ENCODE measurements around the gene CCDC152. TPM values are rescaled to one million over a fixed set of nuclear protein-coding genes. Genes with fewer than 3 reads are reported as not detected.

CCDC152 gene
- total RNA-seq, 4 donors from 2014 or later = 0.07 to 0.29 (median 0.25) TPM; not detected in 1

Other genes with a start within 250 kb of the CCDC152 start
- gene SELENOP, start 55.1 kb downstream of the CCDC152 start, total RNA-seq = 100 to 1,000 TPM; 217 to 311 (median 223) TPM